ENCODE measurements around the gene CNKSR3. TPM values are rescaled to one million over a fixed set of nuclear protein-coding genes. Genes with fewer than 3 reads are reported as not detected.

Gene CNKSR3
- total RNA-seq, 2 donors from 2014 or later, result 11.5 to 16.8 TPM

- no peak for TF ChIP-seq CTCF (IDR thresholded peaks at IDR 0.05)
- H3K4me1 ChIP-seq, result peaks cover 0 to 25% of the 10 kb centered on the region in 2 donors
- no peaks in the 10 kb centered on the region for H3K27me3 ChIP-seq
- H3K9me3 ChIP-seq, result no peaks in the 10 kb centered on the region
- H3K27ac ChIP-seq, result no peak overlapping the region
- DNase-seq (ENCODE audit: low spot score), result no peak
- no peak overlapping the region for H3K4me3 ChIP-seq
- H3K36me3 ChIP-seq, result no peaks in the 10 kb centered on the region
Measured at GRCh38 chr6:154494592-154495311, 15.7 kb downstream of the CNKSR3 start.

GRCh38 chr6:154491567-154492470 is 18.7 kb downstream of the CNKSR3 start:
- Histone ChIP-seq H3K4me1 (peaks cover 0 to 18% of the 10 kb centered on the region in 2 donors), H3K9me3 (no peaks in the 10 kb centered on the region), H3K27ac (no peak overlapping the region), H3K27me3 (no peaks in the 10 kb centered on the region), H3K36me3 (no peaks in the 10 kb centered on the region), H3K4me3 (no peak overlapping the region)
- DNase-seq (ENCODE audit: low spot score), result no peak
- no peak for TF ChIP-seq CTCF (IDR thresholded peaks at IDR 0.05)

- no peak for TF ChIP-seq CTCF (IDR thresholded peaks at IDR 0.05)
- peaks cover 0 to 15% of the 10 kb centered on the region in 2 donors for H3K4me1 ChIP-seq
Measured at GRCh38 chr6:154489822-154490221, 20.7 kb downstream of the CNKSR3 start.

GRCh38 chr6:154488802-154489437 is 21.6 kb downstream of the CNKSR3 start:
- no peaks in the 10 kb centered on the region for H3K9me3 ChIP-seq
- H3K27me3 ChIP-seq, result no peaks in the 10 kb centered on the region
- H3K4me3 ChIP-seq, result no peak overlapping the region
- H3K27ac ChIP-seq, result no peak overlapping the region
- H3K36me3 ChIP-seq, result no peaks in the 10 kb centered on the region
- no peak for TF ChIP-seq CTCF (IDR thresholded peaks at IDR 0.05)
- no peak for DNase-seq (ENCODE audit: low spot score)
- H3K4me1 ChIP-seq, result peaks cover 0 to 7% of the 10 kb centered on the region in 2 donors

More at GRCh38 chr6:154489822-154490221, 20.7 kb downstream of the CNKSR3 start:
- Histone ChIP-seq H3K27ac (no peak overlapping the region), H3K9me3 (no peaks in the 10 kb centered on the region), H3K4me3 (no peak overlapping the region), H3K27me3 (no peaks in the 10 kb centered on the region), H3K36me3 (no peaks in the 10 kb centered on the region)
- no peak for DNase-seq (ENCODE audit: low spot score)

GRCh38 chr6:154488248-154488593 is 22.3 kb downstream of the CNKSR3 start:
- Histone ChIP-seq H3K27ac (no peak overlapping the region), H3K4me3 (no peak overlapping the region), H3K4me1 (peaks cover 0 to 13% of the 10 kb centered on the region in 2 donors), H3K9me3 (no peaks in the 10 kb centered on the region), H3K27me3 (no peaks in the 10 kb centered on the region), H3K36me3 (no peaks in the 10 kb centered on the region)
- no peak for DNase-seq (ENCODE audit: low spot score)
- no peak for TF ChIP-seq CTCF (IDR thresholded peaks at IDR 0.05)
